ACC112 (cell line): ENCODE results near the gene XPC.
"Not testable (repeated sequence)": the region's sequence is repeated elsewhere in the genome, so short reads cannot be mapped to it uniquely, and the experiment has no call there.

Source experiments
- H2AFZ ChIP-seq: fragments of 200-600 bp; sonication (generic); one replicate; pipeline ENCODE4 v1.6.0; 2017; ENCODE audit warnings: antibody characterized with exemption, low read length; ENCODE audit not compliant: unreplicated experiment
- H3K27ac ChIP-seq: fragments of 200-600 bp; sonication (generic); 2 replicates; pipeline ENCODE4 v1.5.1; 2014; ENCODE audit warnings: low read depth, mild to moderate bottlenecking, antibody characterized with exemption, low read length, moderate library complexity
- H3K27me3 ChIP-seq: fragments of 200-600 bp; sonication (generic); 2 replicates; pipeline ENCODE4 v1.6.1; 2014; ENCODE audit warnings: mild to moderate bottlenecking, antibody characterized with exemption, low read length, moderate library complexity, mixed read lengths; ENCODE audit not compliant: insufficient read depth
- H3K36me3 ChIP-seq: fragments of 200-600 bp; sonication (generic); 2 replicates; pipeline ENCODE4 v1.6.1; 2016; ENCODE audit warnings: mild to moderate bottlenecking, antibody characterized with exemption, low read length, moderate library complexity, mixed read lengths; ENCODE audit not compliant: insufficient read depth
- H3K4me1 ChIP-seq: fragments of 200-600 bp; sonication (generic); one replicate; pipeline ENCODE4 v1.6.1; 2016; ENCODE audit warnings: low read length, mixed read lengths; ENCODE audit not compliant: insufficient read depth, unreplicated experiment, control insufficient read depth
- H3K4me3 ChIP-seq: fragments of 200-600 bp; sonication (generic); 2 replicates; pipeline ENCODE4 v1.5.1; 2014; ENCODE audit warnings: mild to moderate bottlenecking, low read depth, low read length
- H3K79me2 ChIP-seq: fragments of 200-600 bp; sonication (generic); one replicate; pipeline ENCODE4 v1.6.0; 2016; ENCODE audit warnings: low read length; ENCODE audit not compliant: control insufficient read depth, unreplicated experiment, insufficient read depth

The XPC gene

DNA sequence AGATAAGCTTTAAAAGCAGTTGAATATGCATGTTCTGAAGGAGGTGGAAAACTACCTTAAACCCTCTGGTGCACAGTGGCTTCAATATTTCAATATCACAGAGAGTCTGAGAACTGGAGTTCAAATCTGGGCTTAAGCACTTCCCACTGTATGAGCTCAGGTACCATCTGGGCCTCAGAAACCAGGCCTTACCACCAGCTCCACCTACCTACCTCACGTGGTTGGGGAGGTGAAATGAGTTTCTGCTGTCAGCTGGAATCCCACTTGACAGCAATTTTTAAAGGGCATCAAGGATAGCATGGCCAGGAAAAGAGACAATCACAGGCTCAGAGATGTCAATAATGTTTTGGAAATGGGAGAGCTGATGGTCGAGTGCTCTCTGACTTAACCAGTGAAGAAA, 58.8 kb downstream of the XPC start:
- Histone ChIP-seq H3K27me3 (no peaks in the 10 kb centered on the region), H3K4me3 (no peak overlapping the region), H3K36me3 (peaks cover 8% of the 10 kb centered on the region; the same call in 1 of the 2 replicates), H3K4me1 (peaks cover 15% of the 10 kb centered on the region), H3K27ac (no peak overlapping the region), H2AFZ (no peak overlapping the region), H3K79me2 (peaks cover 55% of the 10 kb centered on the region)

DNA sequence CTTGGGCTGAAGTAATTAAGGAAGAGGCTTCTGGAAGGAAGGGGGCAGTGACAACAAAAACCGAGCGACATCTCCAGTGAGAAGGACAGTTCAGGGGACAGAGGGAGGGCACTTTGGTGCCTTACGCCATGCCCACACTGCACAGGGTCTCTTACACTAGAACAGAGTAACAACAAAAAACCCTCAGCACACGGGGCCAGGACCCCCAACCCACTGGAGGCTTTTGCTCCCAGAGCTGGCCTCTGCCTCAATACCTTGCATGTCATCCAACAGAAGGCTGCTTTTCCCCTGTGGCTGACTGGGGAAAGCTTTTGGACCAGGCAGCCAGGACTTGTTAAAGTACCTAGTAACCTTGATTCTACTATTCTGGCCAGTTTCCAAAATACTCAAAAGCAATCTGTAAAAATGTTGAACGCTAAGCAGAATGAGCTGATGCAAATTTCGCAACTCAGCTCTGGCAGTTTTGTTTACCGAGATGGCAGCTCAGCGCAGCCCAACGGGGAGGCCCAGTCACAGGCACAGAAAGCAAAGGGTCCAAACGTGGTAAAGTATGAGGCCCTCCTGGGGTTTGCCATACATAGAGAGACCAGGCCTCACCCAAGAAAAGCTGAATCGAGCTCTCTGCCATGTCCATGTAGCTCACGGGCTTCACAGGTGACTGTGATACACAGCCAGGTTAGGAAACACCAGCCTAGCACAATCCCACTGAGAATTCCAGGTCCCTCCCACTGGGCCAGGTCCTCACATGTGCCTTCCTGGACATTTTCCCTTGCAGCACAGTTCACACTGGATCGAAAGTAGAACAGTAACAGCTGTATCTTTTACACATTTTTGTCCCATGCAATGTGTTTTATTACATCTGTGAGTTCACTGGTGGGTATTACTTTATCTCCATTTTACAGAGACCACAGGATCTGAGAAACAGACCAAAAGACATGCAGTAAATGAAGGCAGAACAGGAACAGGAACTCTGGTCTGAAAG, 59.7 kb downstream of the XPC start:
- Histone ChIP-seq H3K27me3 (no peaks in the 10 kb centered on the region), H3K4me3 (no peak overlapping the region), H3K27ac (no peak overlapping the region), H3K36me3 (peaks cover 12% of the 10 kb centered on the region; the same call in 1 of the 2 replicates), H3K79me2 (peaks cover 49% of the 10 kb centered on the region), H2AFZ (no peak overlapping the region), H3K4me1 (peaks cover 13% of the 10 kb centered on the region)

DNA sequence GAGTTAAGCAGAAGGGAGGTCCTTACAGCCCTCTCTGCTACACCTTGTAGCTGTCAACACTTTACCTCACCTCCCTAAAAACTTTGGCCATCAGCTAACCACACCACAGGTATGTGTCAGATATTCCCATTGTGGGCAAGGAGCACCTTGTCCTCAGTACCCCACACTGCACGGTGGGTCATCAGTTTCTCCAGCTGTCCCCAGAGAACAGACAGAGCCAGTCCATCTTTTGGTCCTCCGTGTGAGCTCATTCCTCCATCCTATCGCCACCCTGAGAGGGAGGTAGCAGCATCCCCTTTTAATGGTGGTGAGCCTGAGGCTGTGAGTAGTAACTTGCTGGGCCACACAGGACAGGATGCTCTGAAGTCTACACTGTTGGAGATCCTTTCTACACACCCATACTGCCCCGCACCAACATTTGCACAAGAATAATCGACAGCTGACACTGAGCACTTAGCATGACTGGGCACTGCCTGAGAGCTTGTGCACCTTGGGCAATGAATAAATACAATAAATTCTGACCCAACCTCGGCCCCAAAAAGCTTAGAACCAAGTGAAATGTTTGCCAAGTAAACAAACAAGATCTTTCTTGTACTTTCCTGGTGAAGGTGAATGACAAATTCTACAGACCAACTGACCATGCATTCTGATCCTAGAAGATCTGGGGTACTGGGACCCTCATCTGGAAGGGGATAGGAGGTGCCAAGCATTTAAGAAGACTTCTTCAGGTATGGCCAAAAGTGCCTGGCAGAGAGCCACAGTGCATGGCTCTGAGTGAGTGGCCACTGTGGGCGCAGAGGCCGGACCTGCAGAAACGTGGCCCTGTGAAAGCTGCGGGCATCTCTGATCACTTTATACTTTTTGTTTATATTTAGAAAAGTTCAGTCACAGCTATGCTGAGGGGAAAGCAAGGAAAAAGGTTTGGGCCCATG, 60.7 kb downstream of the XPC start:
- H3K79me2 ChIP-seq = peaks cover 39% of the 10 kb centered on the region
- peaks cover 3% of the 10 kb centered on the region for H3K4me1 ChIP-seq
- peaks cover 15% of the 10 kb centered on the region; the same call in 1 of the 2 replicates for H3K36me3 ChIP-seq
- no peak overlapping the region for H2AFZ ChIP-seq
- no peak overlapping the region for H3K27ac ChIP-seq
- no peak overlapping the region for H3K4me3 ChIP-seq
- H3K27me3 ChIP-seq = no peaks in the 10 kb centered on the region

DNA sequence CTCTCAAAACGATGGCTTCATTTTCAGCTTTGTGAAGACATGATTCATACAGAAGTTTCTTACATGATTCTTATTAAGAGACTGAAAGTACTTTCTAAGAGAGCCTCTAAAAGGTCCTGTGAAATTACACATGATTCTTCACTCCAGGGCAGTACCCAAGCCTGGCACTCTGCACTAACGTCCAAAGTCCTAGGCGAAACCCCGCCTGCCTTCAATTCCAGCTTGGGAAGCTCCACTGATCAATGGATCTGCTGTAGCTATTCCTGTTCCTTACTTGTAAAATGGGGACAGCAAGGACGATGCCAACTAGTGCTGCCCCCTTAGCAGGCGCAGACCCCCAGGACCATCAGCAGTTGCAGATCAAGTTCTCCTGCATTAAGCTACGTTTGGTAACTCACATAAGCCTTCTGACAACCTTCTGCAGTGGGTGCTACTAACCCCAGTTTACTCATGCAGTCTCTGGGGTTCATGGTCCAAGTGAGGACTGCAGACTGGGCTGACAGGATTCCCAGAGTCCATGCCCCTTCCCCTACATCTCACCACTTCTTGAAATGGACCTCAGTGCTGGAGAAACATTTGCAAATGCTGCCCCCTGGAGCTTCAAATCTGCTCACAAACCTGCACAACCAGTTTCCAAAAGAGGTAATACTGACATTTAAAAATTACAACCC, 64.3 kb downstream of the XPC start:
- H3K4me3 ChIP-seq = no peak overlapping the region

GRCh38 chr3:14110699-14111098, 67.7 kb downstream of the XPC start:
- H3K4me1 ChIP-seq = no peaks in the 10 kb centered on the region
- peaks cover 24% of the 10 kb centered on the region; the same call in 1 of the 2 replicates for H3K36me3 ChIP-seq
- no peaks in the 10 kb centered on the region for H3K79me2 ChIP-seq
- H3K27me3 ChIP-seq = peaks cover 3% of the 10 kb centered on the region; the same call in 1 of the 2 replicates
- H3K4me3 ChIP-seq = no peak overlapping the region
- no peak overlapping the region for H2AFZ ChIP-seq
- no peak overlapping the region for H3K27ac ChIP-seq

More for the DNA sequence above, 64.3 kb downstream of the XPC start:
- H3K27ac ChIP-seq = no peak overlapping the region
- H2AFZ ChIP-seq = no peak overlapping the region
- H3K36me3 ChIP-seq = peaks cover 28% of the 10 kb centered on the region; the same call in 1 of the 2 replicates
- no peaks in the 10 kb centered on the region for H3K4me1 ChIP-seq
- H3K27me3 ChIP-seq = no peaks in the 10 kb centered on the region
- peaks cover 19% of the 10 kb centered on the region for H3K79me2 ChIP-seq

- not testable (repeated sequence) for H3K27ac ChIP-seq, H2AFZ ChIP-seq, H3K27me3 ChIP-seq, H3K4me3 ChIP-seq, H3K79me2 ChIP-seq, H3K4me1 ChIP-seq
- H3K36me3 ChIP-seq = peaks cover 20% of the 10 kb centered on the region; the same call in 1 of the 2 replicates
These were observed 68.6 kb downstream of the XPC start for GRCh38 chr3:14109821-14110220.

GRCh38 chr3:14097616-14098391, 80.6 kb downstream of the XPC start:
- H3K36me3 ChIP-seq = no peaks in the 10 kb centered on the region
- no peaks in the 10 kb centered on the region for H3K79me2 ChIP-seq
- no peak overlapping the region for H3K4me3 ChIP-seq
- no peak overlapping the region for H3K27ac ChIP-seq
- no peak overlapping the region for H2AFZ ChIP-seq
- H3K27me3 ChIP-seq = peaks cover 48% of the 10 kb centered on the region
- H3K4me1 ChIP-seq = no peaks in the 10 kb centered on the region

- no peak overlapping the region for H3K4me3 ChIP-seq
- no peaks in the 10 kb centered on the region for H3K36me3 ChIP-seq
- no peaks in the 10 kb centered on the region for H3K79me2 ChIP-seq
- H3K27me3 ChIP-seq = peaks cover 48% of the 10 kb centered on the region
- H2AFZ ChIP-seq = no peak overlapping the region
- H3K27ac ChIP-seq = no peak overlapping the region
- H3K4me1 ChIP-seq = no peaks in the 10 kb centered on the region
These were observed 81.7 kb downstream of the XPC start for GRCh38 chr3:14096742-14097141.
